PFSK-1 (cell line): ENCODE results near the gene CAMTA1.

Experiments
- POLR2AphosphoS5 ChIP-seq: IDR thresholded peaks from 2 replicates; pipeline ENCODE4 v1.6.1; 2012; ENCODE audit warnings: low read depth, mild to moderate bottlenecking, control low read depth, low read length, moderate library complexity
- SIN3A ChIP-seq: IDR thresholded peaks from 2 replicates; pipeline ENCODE4 v1.6.1; 2012; ENCODE audit warnings: mild to moderate bottlenecking, low read length, moderate library complexity, borderline replicate concordance; ENCODE audit not compliant: insufficient read depth
- TAF1 ChIP-seq: IDR thresholded peaks from 2 replicates; pipeline ENCODE4 v1.6.1; 2012; ENCODE audit warnings: low read length, control low read depth, borderline replicate concordance; ENCODE audit not compliant: insufficient read depth
- TF ChIP-seq, protein P1 (sequence below), 2 experiments: IDR thresholded peaks; 2 replicates each; pipeline versions ENCODE4 v1.6.1 to v1.8.0; 2011 to 2012; ENCODE audit warnings: low read depth in 2 of 2, low read length in 2 of 2, control low read depth in 1 of 2, inconsistent platforms in 1 of 2, mild to moderate bottlenecking in 1 of 2, moderate library complexity in 1 of 2; ENCODE audit not compliant: insufficient read depth in 1 of 2

GRCh38 chr1:7232441-7233236, 447.4 kb downstream of the CAMTA1 start:
- TF ChIP-seq, protein P1, sequence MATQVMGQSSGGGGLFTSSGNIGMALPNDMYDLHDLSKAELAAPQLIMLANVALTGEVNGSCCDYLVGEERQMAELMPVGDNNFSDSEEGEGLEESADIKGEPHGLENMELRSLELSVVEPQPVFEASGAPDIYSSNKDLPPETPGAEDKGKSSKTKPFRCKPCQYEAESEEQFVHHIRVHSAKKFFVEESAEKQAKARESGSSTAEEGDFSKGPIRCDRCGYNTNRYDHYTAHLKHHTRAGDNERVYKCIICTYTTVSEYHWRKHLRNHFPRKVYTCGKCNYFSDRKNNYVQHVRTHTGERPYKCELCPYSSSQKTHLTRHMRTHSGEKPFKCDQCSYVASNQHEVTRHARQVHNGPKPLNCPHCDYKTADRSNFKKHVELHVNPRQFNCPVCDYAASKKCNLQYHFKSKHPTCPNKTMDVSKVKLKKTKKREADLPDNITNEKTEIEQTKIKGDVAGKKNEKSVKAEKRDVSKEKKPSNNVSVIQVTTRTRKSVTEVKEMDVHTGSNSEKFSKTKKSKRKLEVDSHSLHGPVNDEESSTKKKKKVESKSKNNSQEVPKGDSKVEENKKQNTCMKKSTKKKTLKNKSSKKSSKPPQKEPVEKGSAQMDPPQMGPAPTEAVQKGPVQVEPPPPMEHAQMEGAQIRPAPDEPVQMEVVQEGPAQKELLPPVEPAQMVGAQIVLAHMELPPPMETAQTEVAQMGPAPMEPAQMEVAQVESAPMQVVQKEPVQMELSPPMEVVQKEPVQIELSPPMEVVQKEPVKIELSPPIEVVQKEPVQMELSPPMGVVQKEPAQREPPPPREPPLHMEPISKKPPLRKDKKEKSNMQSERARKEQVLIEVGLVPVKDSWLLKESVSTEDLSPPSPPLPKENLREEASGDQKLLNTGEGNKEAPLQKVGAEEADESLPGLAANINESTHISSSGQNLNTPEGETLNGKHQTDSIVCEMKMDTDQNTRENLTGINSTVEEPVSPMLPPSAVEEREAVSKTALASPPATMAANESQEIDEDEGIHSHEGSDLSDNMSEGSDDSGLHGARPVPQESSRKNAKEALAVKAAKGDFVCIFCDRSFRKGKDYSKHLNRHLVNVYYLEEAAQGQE (IDR thresholded peaks at IDR 0.05; ENCODE audit: insufficient read depth in 1 of 2, low read depth in 2 of 2, low read length in 2 of 2): no peak
- TF ChIP-seq POLR2AphosphoS5 (no peak), TAF1 (no peak), SIN3A (no peak)
